Kidney glomerular epithelial cell (primary cell): ENCODE results near the gene TACC3.

ENCODE experiments used
- DNase-seq: peaks from one replicate; lab custom pipeline; 2025; lab: John Stamatoyannopoulos, UW

The TACC3 gene

DNA sequence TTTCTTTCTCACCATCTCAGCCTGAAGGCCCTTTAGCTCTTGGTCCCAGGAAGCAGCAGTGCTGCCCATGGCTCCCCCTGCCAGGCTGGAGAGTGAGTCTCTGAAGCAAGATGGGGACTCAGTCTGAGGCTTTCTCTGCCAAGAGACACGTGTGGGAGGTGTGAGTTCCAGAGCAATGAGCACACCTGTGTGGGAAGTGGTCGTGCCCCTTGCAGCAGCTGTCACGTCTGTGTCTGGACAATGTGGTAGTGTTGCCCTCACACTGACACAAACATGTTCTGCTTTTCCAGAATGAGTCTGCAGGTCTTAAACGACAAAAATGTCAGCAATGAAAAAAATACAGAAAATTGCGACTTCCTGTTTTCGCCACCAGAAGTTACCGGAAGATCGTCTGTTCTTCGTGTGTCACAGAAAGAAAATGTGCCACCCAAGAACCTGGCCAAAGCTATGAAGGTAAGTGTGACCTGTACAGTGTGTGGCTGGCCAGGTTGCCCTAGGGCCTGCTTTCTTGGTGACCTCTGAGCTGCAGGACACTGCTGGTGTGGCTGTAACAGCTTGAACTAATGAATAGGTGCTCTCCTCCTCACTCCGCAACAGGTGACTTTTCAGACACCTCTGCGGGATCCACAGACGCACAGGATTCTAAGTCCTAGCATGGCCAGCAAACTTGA, 1.9 kb downstream of the TACC3 start:
- DNase-seq: no peak

GRCh38 chr4:1725521-1725920, 4.2 kb downstream of the TACC3 start:
- no peak for DNase-seq

DNA sequence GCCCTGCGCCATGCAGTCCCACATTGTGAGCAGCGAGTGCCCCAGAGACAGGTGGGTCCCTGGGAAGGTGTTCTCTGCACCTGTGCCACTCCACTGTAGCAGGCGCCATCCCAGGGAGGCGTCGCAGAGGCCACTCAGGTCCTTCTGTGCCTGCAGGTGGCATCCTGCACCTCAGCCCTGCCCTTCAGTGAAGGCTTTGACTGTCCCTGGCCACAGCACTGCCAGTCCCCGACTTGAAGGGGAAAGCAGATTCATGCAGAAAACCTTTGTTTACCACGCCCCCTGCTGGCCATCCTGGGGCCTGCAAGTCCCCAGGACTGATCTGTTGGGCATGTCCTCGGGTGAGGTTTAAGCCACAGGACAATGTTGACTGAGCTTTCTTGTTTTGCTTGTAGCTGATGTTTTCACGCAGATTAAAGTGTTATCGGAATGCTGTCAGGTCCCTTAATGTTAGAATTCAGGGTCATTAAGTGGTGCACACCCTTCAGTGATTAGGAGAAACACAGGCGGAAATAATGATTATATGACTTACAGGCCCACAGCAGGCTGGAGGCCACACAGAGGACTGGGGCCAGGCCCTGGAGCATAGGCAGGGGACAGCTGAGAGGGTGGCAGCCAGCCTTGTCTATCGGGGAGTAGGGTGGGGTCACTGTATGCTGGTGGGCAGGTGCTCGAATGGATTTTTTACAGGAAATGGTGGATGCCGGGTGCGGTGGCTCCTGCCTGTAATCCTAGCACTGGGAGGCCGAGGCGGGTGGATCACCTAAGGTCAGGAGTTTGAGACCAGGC, 5.0 kb downstream of the TACC3 start:
- peak; percentile 61 for DNase-seq

DNA sequence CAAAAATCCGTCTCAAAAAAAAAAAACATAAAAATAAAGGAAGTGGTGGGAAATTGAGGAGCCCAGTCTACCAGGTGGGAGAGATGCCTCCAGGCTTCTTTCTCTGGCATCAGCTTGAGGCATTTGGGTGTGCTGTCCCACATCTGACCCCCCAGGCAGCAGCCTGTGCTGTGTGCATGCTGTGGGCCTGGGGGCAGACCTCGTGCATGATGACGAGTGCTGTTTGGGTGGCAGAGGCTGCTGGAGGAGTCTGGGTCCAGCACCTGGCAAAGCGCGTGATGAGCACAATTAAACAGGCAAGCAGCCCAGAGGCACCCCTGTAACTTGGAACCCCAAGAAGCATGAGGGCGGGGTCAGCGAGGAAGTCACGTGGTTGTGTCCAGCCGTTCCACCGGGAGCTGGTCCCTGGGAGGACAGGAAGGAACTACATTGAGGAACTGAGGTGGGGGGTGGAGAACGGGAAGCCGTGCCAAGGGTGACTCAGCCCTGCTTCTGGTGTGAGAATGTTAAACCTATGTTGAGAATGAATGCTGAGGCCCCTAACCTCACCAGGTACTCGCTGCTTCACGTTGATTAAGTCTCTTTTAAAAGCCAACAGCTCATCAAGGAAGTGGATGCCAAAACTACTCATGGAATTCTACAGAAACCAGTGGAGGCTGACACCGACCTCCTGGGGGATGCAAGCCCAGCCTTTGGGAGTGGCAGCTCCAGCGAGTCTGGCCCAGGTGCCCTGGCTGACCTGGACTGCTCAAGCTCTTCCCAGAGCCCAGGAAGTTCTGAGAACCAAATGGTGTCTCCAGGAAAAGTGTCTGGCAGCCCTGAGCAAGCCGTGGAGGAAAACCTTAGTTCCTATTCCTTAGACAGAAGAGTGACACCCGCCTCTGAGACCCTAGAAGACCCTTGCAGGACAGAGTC, 6.1 kb downstream of the TACC3 start:
- peak; percentile 76 for DNase-seq

- no peak for DNase-seq
Observed at GRCh38 chr4:1728061-1728980, 7.0 kb downstream of the TACC3 start.

DNA sequence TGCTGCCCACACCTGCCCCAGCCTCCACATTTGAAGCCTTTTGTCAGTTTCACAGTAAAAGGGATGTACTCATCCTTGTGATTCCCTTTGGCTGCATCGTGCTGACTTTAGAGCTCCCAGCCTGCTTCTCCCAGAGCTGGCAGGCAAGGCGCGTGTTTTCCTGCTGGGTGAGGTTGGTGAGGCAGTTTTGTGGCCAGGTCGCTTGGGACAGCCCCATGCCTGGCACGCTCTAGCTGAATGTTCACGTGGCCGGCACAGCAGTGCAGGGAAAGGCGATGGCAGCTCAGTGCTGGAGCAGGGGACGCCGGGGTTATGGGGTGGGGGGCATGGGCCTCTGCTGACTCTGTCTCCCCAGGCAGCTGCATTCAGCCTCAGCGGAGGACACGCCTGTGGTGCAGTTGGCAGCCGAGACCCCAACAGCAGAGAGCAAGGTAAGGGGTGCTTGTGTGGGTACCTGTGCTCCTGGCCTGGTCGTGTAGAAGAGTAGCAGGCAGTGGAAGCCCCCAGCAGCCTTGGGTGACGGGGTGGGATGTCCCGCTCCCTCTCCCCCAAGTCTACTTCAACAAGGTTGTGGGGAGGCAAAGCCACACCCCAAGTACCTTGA, 9.3 kb downstream of the TACC3 start:
- DNase-seq: no peak

DNA sequence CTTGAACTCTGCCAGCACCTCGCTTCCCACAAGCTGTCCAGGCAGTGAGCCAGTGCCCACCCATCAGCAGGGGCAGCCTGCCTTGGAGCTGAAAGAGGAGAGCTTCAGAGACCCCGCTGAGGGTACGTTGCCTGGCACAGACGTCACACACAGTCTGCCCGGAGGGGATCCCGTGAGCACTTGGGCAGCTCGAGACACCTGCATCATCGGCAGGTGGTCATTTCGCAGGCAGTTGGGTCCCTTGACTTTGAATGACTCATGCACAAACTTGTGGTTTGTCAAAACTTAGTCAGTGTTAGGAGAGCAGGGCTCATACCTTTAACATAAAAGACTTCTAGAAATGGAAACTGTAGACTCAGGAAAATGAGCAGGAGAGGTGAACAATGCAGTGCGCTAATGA, 9.9 kb downstream of the TACC3 start:
- no peak for DNase-seq

- no peak for DNase-seq
Observed at GRCh38 chr4:1732911-1733310, 11.6 kb downstream of the TACC3 start.

DNA sequence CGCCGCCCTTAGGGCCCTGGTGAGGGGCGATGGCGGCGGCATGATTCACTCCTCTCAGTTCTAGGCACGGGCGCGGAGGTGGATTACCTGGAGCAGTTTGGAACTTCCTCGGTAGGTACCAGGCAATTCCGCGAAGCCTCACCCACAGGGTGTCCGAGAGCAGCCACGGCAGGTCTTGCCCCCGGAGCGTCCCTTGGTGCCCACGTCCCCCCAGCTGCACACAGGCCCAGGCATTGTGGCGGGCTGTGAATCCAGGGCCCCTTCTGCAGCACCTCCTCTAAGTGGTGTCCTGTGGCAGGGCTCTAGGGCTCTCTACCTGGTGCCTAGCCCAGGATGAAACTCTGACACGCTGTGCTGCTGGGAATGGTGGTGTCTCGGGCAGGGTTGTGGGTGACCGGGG, 13.9 kb downstream of the TACC3 start:
- no peak for DNase-seq

DNA sequence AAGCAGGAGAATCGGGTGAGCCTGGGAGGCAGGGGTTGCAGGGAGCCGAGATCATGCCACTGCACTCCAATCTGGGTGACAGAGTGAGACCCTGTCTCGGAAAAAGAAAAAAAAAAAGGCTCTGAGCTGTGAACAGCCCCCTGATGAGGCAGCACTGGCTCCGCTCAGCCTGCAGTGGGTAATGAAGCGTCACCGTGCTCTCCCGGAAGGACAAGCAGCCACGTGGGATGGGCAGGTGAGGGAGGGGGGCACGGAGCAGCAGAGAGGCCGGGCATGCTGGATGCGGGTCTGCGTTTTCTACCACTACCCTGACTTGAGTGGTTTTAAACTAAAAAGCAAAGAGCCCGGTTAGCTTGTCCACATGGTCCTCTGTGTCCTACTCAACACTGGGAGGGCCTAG, 15.5 kb downstream of the TACC3 start:
- no peak for DNase-seq

DNA sequence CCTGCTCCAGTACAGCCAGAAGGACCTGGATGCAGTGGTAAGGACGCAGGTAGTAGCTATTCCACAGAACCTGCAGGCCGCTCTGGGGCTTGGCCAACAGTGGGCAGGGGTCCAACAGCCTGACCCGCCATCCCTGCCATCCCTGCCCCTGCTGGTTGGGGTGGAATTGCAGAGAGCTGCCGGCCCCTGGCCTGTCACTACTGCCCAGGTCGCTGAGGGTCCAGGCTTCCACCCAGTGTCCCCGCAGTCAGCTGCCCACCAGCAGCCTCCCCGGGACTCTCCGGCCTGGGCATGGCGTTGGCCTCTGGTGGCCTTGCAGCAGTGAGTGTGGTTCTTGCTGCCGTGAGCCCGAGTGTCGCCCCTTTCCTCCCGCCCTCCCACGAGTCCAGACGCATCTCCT, 16.3 kb downstream of the TACC3 start:
- no peak for DNase-seq

GRCh38 chr4:1738410-1738809, 17.1 kb downstream of the TACC3 start:
- DNase-seq: no peak

GRCh38 chr4:1739358-1739757, 18.0 kb downstream of the TACC3 start:
- no peak for DNase-seq

GRCh38 chr4:1740021-1740545, 18.8 kb downstream of the TACC3 start:
- no peak for DNase-seq

GRCh38 chr4:1741208-1741607, 19.9 kb downstream of the TACC3 start:
- no peak for DNase-seq

DNA sequence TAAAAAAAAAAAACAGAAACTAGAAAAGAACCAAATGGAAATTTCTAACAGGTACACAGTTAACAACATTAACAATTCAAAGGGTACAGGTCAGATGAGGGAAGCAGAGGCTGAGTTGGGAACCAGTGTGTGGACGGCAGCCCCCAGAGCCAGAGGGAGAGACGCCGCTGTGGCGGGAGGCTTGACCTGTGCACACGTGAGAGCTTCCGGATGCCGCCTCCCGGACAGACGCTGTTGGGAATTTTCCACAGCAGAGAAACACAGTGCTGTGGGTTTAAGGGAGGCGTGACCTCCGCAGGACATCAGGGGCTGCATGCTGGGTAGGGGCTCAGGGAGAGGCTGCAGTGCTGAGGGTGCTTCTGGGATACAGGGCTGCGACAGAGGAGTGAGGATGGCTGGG, 22.2 kb downstream of the TACC3 start:
- no peak for DNase-seq

GRCh38 chr4:1743975-1744374, 22.7 kb downstream of the TACC3 start:
- DNase-seq: no peak

GRCh38 chr4:1744552-1744951, 23.2 kb downstream of the TACC3 start:
- no peak for DNase-seq

DNA sequence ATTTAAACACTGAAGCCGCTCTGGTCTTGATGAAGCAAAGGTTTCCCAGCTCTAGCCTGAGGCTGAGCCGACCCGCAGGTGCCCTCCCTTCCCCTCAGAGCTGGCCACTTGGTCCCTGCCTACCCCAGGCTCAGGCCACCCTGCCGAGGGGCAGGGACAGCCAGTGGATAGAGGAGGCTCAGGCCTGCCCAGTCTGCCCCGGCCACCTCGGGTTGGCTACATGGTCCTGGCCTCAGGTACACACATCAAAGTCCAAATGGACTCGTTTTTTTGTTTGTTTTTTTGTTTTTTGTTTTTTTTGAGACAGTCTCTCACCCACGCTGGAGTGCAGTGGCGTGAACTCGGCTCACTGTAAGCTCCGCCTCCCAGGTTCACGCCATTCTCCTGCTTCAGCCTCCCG, 23.8 kb downstream of the TACC3 start:
- DNase-seq: no peak

DNA sequence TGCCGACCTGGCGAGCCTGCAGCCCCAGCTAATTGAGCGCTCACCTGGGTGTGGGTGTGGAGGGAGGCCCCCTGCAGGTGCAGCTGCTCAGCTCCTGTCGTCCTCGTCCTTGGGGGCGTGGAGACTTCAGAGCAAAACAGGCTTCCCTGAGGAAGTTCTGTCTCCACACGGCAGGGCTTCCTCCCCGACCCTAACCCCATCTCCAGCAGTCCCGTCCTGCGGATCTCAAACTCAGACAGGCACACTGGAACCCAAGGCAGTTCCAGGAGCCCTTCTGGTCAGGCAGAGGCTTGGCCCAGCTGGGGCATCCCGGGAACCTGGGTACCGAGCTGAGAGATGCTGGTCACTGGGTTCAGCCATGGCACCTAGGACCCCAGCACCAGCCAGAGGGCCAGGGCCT, 24.4 kb downstream of the TACC3 start:
- DNase-seq: no peak

DNA sequence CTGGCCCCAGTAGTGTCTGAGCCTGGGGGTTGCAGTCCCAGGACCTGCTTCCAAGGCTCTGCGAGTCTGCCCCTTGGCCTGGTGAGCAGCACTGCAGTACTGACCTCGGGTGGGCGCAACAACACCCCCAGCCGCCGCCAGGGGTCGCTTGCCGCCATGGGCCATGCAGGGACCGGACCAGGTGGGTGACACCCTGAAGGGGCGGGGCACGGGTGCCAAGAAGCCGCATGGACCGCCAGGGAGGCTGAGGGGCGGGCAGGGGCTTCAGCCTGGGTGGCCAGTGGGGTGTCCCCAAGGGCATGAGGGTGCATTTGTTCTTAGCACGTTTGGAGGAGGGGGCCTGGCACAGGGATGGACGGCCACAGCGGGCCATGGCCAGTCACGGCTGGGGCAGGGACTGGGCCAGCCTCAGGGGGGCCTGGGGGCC, 25.0 kb downstream of the TACC3 start:
- DNase-seq: peak; percentile 33
